WTC11 (cell line): ENCODE measurements around the gene MRGPRX3. TPM values are rescaled to one million over a fixed set of nuclear protein-coding genes. Genes with fewer than 3 reads are reported as not detected.

Experiments
- ATAC-seq: fragments of 200-7000 bp; cut with Tn5 transposase; 2 replicates; pipeline ENCODE4 v1.10.0; 2021; ENCODE audit warnings: mild to moderate bottlenecking, moderate library complexity
- CTCF ChIA-PET: fragments of 300-600 bp; sonication (Branson Sonifier 250); formaldehyde crosslinking; loops from one replicate; lab custom pipeline; 2021; ENCODE audit warnings: antibody characterized with exemption; lab: Charles Lee
- POLR2A ChIA-PET: fragments of 350-600 bp; sonication (Branson Sonifier 250); formaldehyde crosslinking; loops from one replicate; lab custom pipeline; 2021; ENCODE audit warnings: antibody characterized with exemption; lab: Charles Lee
- DNase-seq: peaks from one replicate; pipeline ENCODE4 v3.0.0; 2021; ENCODE audit warnings: low spot score
- H3K27ac Mint-ChIP-seq: 2 replicates; pipeline ENCODE4 v1.8.0; 2021; ENCODE audit warnings: mixed read lengths
- H3K27me3 Mint-ChIP-seq: 2 replicates; pipeline ENCODE4 v1.8.0; 2021; ENCODE audit warnings: low read depth, mild to moderate bottlenecking, moderate library complexity, mixed read lengths
- H3K36me3 Mint-ChIP-seq: 2 replicates; pipeline ENCODE4 v1.8.0; 2021; ENCODE audit warnings: mixed read lengths
- H3K4me1 Mint-ChIP-seq: 2 replicates; pipeline ENCODE4 v1.8.0; 2022; ENCODE audit warnings: mixed read lengths
- H3K4me3 Mint-ChIP-seq: 2 replicates; pipeline ENCODE4 v1.8.0; 2021; ENCODE audit warnings: mild to moderate bottlenecking, moderate library complexity, mixed read lengths
- H3K9me3 Mint-ChIP-seq: 2 replicates; pipeline ENCODE4 v1.8.0; 2021; ENCODE audit warnings: mixed read lengths
- CREB1 ChIP-seq: sonication (generic); formaldehyde crosslinking; IDR thresholded peaks from 2 replicates; pipeline ENCODE4 v1.8.0; 2023; ENCODE audit warnings: mild to moderate bottlenecking, missing genetic modification reagents
- ESRRA ChIP-seq: sonication (generic); formaldehyde crosslinking; IDR thresholded peaks from 2 replicates; pipeline ENCODE4 v1.8.1; 2022; ENCODE audit warnings: mild to moderate bottlenecking, missing genetic modification reagents, borderline replicate concordance
- ETV6 ChIP-seq: sonication (generic); formaldehyde crosslinking; IDR thresholded peaks from 2 replicates; pipeline ENCODE4 v1.8.1; 2022; ENCODE audit warnings: mild to moderate bottlenecking, missing genetic modification reagents
- JUN ChIP-seq: sonication (generic); formaldehyde crosslinking; IDR thresholded peaks from 2 replicates; pipeline ENCODE4 v1.8.0; 2023; ENCODE audit warnings: mild to moderate bottlenecking, missing genetic modification reagents
- NR3C1 ChIP-seq: sonication (generic); formaldehyde crosslinking; conservative IDR thresholded peaks from 2 replicates; pipeline ENCODE4 v1.8.1; 2023; ENCODE audit warnings: low read depth, mild to moderate bottlenecking, missing genetic modification reagents
- RELA ChIP-seq: sonication (generic); formaldehyde crosslinking; IDR thresholded peaks from 2 replicates; pipeline ENCODE4 v1.8.1; 2022; ENCODE audit warnings: missing genetic modification reagents, mild to moderate bottlenecking, borderline replicate concordance
- ZNF138 ChIP-seq: sonication (generic); formaldehyde crosslinking; conservative IDR thresholded peaks from 2 replicates; pipeline ENCODE4 v1.8.1; 2022; ENCODE audit warnings: mild to moderate bottlenecking, moderate library complexity, missing genetic modification reagents
- ZNF423 ChIP-seq: fragments of 250-450 bp; sonication (Bioruptor Pico); IDR thresholded peaks from 2 replicates; pipeline ENCODE4 v2.1.2; 2022; ENCODE audit warnings: mild to moderate bottlenecking, moderate library complexity
- total RNA-seq: library from RNA; stranded (reverse); gene quantifications from 3 replicates; pipeline ENCODE4 v1.2.3, GENCODE V29; 2021
- TF ChIP-seq, protein P1 (sequence below): sonication (generic); formaldehyde crosslinking; IDR thresholded peaks from 2 replicates; pipeline ENCODE4 v1.8.1; 2022; ENCODE audit warnings: low read depth, missing genetic modification reagents, borderline replicate concordance
- TF ChIP-seq, protein P2 (sequence below): sonication (generic); formaldehyde crosslinking; IDR thresholded peaks from 2 replicates; pipeline ENCODE4 v1.8.0; 2022; ENCODE audit warnings: mild to moderate bottlenecking, missing genetic modification reagents
- TF ChIP-seq, protein P3 (sequence below): sonication (generic); formaldehyde crosslinking; IDR thresholded peaks from 2 replicates; pipeline ENCODE4 v1.8.1; 2023; ENCODE audit warnings: mild to moderate bottlenecking, missing genetic modification reagents
- TF ChIP-seq, protein P4 (sequence below): fragments of 250-450 bp; sonication (Bioruptor Pico); IDR thresholded peaks from 2 replicates; pipeline ENCODE4 v1.9.0; 2021; ENCODE audit warnings: mild to moderate bottlenecking
- TF ChIP-seq, protein P5 (sequence below): fragments of 250-450 bp; sonication (Bioruptor Pico); IDR thresholded peaks from 2 replicates; pipeline ENCODE4 v1.9.0; 2021; ENCODE audit warnings: mild to moderate bottlenecking, borderline replicate concordance
- TF ChIP-seq, protein P6 (sequence below): sonication (generic); formaldehyde crosslinking; IDR thresholded peaks from 2 replicates; pipeline ENCODE4 v1.8.0; 2022; ENCODE audit warnings: mild to moderate bottlenecking, missing genetic modification reagents

Gene MRGPRX3
- total RNA-seq, 1 experiment from 2014 or later = not detected

DNA sequence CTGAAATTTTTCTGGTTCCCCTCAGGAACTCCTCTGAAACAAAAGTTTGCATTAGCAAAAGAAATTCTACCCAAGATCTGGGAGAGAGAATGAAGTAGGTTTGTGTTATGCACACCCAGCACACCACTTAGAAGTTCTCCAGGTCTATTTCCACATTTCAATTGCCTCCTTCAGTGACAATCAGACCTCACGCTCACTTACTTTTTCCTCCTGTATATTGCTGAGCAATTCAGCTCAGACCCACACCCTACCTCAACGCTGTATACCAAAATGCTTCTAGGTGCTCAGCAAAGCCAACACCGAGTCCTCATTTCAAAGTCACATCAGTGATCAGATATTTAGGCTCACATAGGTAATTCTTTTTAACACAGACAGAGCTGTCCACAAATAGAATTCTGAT, 19.2 kb downstream of the MRGPRX3 start:
- ChIA-PET POLR2A (no interaction called here), CTCF (interaction anchor here (0.6 to 1.3 kb wide), 2 partner anchors 53 to 195 kb away, joined by 3 to 6 read pairs; no protein-coding TSS in a partner anchor)
- ATAC-seq = peak; percentile 46
- TF ChIP-seq NR3C1 = no peak
- no peak for TF ChIP-seq CREB1
- TF ChIP-seq, protein P1, sequence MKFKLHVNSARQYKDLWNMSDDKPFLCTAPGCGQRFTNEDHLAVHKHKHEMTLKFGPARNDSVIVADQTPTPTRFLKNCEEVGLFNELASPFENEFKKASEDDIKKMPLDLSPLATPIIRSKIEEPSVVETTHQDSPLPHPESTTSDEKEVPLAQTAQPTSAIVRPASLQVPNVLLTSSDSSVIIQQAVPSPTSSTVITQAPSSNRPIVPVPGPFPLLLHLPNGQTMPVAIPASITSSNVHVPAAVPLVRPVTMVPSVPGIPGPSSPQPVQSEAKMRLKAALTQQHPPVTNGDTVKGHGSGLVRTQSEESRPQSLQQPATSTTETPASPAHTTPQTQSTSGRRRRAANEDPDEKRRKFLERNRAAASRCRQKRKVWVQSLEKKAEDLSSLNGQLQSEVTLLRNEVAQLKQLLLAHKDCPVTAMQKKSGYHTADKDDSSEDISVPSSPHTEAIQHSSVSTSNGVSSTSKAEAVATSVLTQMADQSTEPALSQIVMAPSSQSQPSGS (CRISPR knock-in tag) = no peak
- no peak for TF ChIP-seq ZNF138 (CRISPR knock-in tag)
- TF ChIP-seq ETV6 (CRISPR knock-in tag) = no peak
- TF ChIP-seq JUN (CRISPR knock-in tag) = no peak
- TF ChIP-seq, protein P2, sequence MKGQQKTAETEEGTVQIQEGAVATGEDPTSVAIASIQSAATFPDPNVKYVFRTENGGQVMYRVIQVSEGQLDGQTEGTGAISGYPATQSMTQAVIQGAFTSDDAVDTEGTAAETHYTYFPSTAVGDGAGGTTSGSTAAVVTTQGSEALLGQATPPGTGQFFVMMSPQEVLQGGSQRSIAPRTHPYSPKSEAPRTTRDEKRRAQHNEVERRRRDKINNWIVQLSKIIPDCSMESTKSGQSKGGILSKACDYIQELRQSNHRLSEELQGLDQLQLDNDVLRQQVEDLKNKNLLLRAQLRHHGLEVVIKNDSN (CRISPR knock-in tag) = no peak
- TF ChIP-seq, protein P3, sequence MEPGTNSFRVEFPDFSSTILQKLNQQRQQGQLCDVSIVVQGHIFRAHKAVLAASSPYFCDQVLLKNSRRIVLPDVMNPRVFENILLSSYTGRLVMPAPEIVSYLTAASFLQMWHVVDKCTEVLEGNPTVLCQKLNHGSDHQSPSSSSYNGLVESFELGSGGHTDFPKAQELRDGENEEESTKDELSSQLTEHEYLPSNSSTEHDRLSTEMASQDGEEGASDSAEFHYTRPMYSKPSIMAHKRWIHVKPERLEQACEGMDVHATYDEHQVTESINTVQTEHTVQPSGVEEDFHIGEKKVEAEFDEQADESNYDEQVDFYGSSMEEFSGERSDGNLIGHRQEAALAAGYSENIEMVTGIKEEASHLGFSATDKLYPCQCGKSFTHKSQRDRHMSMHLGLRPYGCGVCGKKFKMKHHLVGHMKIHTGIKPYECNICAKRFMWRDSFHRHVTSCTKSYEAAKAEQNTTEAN = no peak
- no peak for TF ChIP-seq RELA (CRISPR knock-in tag)
- TF ChIP-seq, protein P4, sequence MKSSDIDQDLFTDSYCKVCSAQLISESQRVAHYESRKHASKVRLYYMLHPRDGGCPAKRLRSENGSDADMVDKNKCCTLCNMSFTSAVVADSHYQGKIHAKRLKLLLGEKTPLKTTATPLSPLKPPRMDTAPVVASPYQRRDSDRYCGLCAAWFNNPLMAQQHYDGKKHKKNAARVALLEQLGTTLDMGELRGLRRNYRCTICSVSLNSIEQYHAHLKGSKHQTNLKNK = no peak
- TF ChIP-seq ESRRA (CRISPR knock-in tag) = no peak
- no peak for TF ChIP-seq ZNF423
- TF ChIP-seq, all 79 proteins: peak for 0
- Mint-ChIP-seq H3K4me1 (peaks cover 14% of the 10 kb centered on the region), H3K27me3 (no peaks in the 10 kb centered on the region), H3K4me3 (no peak overlapping the region), H3K27ac (peak overlapping the region; percentile 88), H3K9me3 (peaks cover 16% of the 10 kb centered on the region), H3K36me3 (peaks cover 4% of the 10 kb centered on the region)
- no peak for DNase-seq

DNA sequence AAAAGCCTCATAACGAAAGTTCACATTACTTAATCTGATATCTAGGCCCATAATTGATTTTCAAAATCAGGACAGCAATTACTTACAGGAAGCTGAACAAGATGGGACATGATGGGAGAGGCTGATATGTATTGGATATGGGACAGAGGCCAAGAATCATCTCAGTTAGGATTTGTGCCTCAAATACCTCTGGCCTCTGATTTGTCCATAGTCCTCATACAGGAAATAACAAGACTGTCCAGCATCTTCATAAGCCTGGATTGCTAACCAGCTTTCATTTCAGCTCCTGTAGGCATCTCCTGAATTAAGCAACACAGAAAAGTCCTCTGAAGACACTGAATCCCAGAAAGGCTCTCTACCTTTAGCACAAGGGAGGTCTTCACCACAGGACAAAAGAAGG, 36.0 kb downstream of the MRGPRX3 start:
- CTCF ChIA-PET = no interaction called here
- Mint-ChIP-seq H3K36me3 (no peaks in the 10 kb centered on the region), H3K9me3 (peaks cover 11% of the 10 kb centered on the region; the same call in 1 of the 2 replicates), H3K27ac (no peak overlapping the region), H3K4me3 (no peak overlapping the region), H3K27me3 (no peaks in the 10 kb centered on the region), H3K4me1 (no peaks in the 10 kb centered on the region)
- DNase-seq = no peak
- POLR2A ChIA-PET = no interaction called here
- no peak for ATAC-seq
- TF ChIP-seq, protein P5, sequence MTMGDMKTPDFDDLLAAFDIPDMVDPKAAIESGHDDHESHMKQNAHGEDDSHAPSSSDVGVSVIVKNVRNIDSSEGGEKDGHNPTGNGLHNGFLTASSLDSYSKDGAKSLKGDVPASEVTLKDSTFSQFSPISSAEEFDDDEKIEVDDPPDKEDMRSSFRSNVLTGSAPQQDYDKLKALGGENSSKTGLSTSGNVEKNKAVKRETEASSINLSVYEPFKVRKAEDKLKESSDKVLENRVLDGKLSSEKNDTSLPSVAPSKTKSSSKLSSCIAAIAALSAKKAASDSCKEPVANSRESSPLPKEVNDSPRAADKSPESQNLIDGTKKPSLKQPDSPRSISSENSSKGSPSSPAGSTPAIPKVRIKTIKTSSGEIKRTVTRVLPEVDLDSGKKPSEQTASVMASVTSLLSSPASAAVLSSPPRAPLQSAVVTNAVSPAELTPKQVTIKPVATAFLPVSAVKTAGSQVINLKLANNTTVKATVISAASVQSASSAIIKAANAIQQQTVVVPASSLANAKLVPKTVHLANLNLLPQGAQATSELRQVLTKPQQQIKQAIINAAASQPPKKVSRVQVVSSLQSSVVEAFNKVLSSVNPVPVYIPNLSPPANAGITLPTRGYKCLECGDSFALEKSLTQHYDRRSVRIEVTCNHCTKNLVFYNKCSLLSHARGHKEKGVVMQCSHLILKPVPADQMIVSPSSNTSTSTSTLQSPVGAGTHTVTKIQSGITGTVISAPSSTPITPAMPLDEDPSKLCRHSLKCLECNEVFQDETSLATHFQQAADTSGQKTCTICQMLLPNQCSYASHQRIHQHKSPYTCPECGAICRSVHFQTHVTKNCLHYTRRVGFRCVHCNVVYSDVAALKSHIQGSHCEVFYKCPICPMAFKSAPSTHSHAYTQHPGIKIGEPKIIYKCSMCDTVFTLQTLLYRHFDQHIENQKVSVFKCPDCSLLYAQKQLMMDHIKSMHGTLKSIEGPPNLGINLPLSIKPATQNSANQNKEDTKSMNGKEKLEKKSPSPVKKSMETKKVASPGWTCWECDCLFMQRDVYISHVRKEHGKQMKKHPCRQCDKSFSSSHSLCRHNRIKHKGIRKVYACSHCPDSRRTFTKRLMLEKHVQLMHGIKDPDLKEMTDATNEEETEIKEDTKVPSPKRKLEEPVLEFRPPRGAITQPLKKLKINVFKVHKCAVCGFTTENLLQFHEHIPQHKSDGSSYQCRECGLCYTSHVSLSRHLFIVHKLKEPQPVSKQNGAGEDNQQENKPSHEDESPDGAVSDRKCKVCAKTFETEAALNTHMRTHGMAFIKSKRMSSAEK (CRISPR knock-in tag) = no peak
- TF ChIP-seq, protein P2 (CRISPR knock-in tag) = no peak
- TF ChIP-seq, protein P6, sequence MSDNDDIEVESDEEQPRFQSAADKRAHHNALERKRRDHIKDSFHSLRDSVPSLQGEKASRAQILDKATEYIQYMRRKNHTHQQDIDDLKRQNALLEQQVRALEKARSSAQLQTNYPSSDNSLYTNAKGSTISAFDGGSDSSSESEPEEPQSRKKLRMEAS (CRISPR knock-in tag) = no peak
